ENCODE results near the gene ZNF814.
"Not testable (repeated sequence)": the region's sequence is repeated elsewhere in the genome, so short reads cannot be mapped to it uniquely, and the experiment has no call there.

Gene ZNF814

DNA sequence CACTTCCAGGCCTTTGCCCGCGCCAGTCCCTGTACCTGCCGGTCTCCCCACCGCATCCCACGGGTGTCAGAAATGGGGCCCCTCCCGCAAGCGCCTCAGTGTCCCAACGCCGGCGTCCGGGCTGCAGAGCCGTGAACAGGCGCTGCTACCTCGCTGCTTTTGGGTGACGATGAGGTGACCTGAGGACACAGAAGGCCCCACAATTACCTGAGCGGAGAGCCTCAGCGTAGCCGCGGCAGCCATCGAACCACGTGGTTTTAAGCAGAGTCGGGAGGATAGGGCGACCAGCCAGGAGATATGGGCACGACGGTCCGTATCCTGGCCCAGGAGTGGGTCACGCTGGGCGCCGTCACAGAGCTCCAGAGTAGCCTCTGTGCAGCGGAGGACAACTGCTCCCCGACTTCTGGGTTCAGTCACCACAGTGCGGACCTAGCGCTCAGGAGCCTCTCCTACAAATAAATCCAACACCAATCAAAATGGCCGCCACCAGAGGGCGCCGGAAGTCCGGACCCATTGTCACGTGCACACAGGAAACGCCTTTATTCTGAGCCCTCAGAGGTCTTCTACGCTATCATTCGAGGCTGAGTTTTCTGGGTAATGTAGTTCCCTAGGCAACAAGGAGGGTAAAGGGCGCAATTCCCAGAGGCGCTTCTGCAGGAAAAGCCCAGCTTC is at the start of gene ZNF814:
Gene ZNF814 (minus strand): TSS at position 478 of the 672 bp plus-strand sequence. CDS start 235 bp downstream, at position 243.
- DNase-seq (ENCODE audit: low read depth in 3 of 3), result peak; percentile 64 to 70 (median 66)

DNA sequence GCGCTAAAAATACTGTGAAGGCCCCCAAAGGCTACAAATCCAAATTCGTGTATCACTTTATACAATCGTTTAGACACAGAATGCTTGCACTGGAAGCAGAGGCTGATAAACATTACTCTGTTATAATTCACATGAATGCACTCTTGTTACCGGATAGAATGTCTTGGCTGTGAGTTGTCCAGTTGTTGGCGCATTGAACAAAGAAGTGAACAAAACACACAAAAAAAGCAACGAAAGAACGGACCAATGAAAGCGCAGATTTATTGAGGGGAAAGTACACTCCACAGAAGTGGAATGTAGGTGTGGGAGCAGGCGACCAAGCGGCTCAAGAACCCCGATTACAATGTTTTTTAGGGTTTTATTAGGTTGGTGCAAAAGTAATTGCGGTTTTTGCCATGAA is 46.9 kb upstream of the ZNF814 start:
- DNase-seq (ENCODE audit: low read depth in 3 of 3), result no peak

- DNase-seq (ENCODE audit: low read depth in 3 of 3), result no peak
These were observed 46.2 kb upstream of the ZNF814 start, which contains the start of gene ZNF418 for GRCh38 chr19:57934820-57935665. TSS of gene ZNF418 (minus strand) at chr19:57935402. CDS start at chr19:57933822, 1,580 bp downstream.

- DNase-seq (ENCODE audit: low read depth in 3 of 3), result no peak
These were observed 38.8 kb upstream of the ZNF814 start for GRCh38 chr19:57927587-57927986.

DNA sequence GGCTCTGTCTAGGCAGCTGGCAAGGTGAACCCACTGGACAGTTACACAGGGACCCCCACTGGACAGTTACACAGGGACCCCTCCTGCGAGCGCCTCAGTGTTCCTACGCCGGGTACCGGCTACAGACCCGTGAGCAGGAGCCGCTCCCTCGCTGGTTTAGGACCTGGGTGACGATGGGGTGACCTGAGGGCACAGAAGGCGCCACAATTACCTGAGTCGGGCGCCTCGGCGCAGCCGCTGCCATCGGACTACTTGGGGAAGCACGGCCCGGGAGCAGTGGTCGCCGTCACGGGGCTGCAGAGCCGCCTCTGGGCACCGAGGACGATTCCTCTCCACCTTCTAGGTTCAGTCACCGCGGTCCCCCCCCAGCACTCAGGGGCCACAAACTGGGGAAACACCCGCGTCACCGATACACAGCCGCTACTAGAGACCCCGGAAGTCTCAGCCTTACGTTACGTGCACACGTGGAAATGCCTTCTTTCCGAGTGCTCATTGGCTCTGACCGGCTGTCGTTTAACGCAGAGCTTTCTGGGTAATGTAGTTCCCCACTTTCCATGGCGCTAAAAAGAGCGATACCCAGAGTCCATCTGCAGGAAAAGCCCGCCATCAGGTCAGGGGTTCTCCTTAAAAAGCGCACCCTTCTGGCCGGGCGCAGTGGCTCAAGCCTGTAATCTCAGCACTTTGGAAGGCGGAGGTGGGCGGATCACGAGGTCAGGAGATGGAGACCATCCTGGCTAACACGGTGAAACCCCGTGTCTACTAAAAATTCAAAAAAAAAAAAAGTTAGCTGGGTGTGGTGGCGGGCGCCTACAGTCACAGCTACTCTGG is 27.5 kb upstream of the ZNF814 start, which contains the start of gene ZNF417:
Gene ZNF417 (minus strand): TSS at position 425 of the 828 bp plus-strand sequence. CDS start 181 bp downstream, at position 244.
- peak; percentile 48 to 78 (median 73) for DNase-seq (ENCODE audit: low read depth in 3 of 3)

GRCh38 chr19:57914531-57914930 is 25.7 kb upstream of the ZNF814 start:
- DNase-seq (ENCODE audit: low read depth in 3 of 3), result no peak

DNA sequence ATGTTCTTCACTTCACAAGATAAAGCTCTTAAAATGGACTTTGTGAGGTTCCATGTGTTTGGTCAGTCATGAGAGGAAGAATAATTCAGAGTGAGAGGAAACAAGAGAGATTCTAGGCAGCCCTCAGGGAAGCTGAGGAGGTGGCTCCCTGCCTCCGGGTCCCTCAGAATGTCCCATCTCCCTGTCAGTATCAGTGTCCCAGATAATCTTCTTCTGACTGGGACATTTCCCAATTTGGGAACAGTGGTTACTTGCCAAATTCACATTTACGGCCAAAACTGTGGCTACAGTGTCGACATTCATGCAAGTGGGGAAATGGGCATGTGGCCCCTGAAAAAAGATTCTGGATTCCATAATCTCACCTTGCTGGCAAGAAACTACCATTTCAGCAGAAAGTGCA is 18.6 kb upstream of the ZNF814 start:
- DNase-seq (ENCODE audit: low read depth in 3 of 3), result no peak

DNA sequence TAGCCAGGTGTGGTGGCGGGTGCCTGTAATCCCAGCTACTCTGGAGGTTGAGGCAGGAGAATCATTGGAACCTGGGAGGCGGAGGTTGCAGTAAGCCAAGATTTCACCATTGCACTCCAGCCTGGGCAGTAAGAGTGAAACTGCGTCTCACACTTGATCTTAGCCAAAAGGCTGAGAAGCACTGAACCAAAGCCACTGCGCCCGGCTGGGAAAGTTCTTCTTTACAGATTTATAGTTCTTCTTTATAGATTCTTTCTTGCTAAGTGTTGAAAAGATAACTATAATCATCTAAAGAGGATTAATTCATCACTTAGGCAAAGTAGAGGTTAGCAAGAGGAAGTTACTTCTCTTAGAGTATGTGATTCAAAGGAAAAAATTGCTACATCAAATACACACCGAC is 16.4 kb upstream of the ZNF814 start:
- DNase-seq (ENCODE audit: low read depth in 3 of 3), result no peak

DNA sequence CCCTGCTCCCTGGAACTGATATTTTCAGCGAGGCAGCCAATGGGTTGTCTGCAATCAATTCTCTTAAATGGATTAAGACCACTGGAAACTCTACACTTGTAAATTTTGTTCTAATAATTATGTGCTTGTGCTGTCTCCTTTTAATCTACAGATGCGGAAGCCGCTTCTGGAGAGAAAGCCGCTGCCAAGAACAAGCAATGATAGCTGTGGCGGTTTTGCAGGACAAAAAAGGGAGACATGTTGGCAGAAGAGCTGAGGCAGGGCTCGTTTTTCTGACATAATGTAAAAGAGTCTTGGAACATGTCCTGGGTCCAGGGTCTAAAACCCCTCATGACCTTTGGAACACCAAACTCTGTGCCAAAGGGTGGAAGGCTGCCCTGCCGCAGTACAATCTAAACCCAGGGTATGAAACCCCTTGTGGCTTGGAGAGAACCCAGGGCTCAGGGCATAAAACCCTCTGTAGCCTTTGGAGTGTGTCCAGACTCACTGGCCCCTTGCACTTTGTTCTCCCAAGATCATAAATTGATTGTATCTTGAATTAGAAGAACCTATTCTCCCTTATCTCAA is 14.9 kb upstream of the ZNF814 start:
- no peak for DNase-seq (ENCODE audit: low read depth in 3 of 3)

GRCh38 chr19:57900311-57900710 is 11.5 kb upstream of the ZNF814 start:
- DNase-seq (ENCODE audit: low read depth in 3 of 3), result no peak

GRCh38 chr19:57890706-57891105 is 1.9 kb upstream of the ZNF814 start:
- DNase-seq (ENCODE audit: low read depth in 3 of 3), result not testable (repeated sequence)

DNA sequence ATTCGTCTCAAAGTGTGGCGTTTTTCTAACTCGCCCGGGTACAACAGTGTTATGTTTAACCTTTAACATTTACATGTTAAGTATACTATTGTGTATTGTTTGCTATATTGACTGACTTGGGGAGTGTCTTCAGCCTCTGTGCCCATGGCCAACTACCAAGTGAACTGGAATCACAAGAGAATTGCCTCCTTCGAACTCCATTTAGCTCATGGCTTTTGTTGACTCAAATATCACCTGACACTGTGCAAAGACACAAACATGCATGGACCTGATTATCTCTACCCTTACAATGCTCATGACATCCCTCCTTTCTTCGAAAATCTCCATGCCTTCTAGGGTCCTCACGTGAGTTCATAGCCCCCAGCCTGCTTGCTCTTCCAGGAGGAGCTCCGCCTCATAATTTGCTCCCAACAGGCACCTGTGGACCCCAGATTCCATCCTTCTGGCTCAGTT is 704 bp downstream of the ZNF814 start:
- DNase-seq (ENCODE audit: low read depth in 3 of 3), result no peak

DNA sequence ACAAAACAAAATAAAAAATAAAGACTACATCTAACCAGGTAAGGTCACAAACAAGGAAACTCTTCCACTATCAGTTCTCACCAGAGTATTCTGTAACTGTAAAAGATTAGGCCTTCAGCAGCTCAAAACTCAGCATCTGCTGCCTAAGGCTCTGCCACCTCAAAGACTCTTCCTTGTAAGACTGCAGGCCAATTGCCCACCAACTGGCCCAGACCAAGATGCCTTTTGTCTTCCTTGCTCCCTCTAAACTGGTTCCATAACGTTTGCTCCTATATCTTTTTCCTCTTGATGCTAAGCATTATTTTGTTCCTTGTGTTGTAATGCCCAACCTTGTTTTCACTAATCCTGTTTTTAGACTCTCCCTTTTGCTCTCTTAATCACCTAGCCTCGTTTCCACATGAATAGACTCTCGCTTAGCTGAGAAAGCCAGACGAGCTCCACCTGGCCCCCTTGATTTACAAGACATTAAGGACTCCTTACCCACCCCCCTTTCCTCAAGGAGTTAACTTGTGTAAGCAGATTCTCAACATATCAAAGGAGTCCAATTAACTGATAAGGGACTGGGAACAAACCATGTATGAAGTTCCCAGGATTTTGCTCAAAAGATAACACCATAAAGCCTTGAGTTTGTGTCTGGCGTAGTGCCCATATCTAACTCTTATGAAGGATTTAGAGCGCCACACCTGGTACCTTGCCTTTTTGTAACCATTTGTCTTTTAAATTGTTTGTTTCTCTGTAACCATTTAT is 1.5 kb downstream of the ZNF814 start:
- no peak for DNase-seq (ENCODE audit: low read depth in 3 of 3)

GRCh38 chr19:57886046-57886445 is 2.8 kb downstream of the ZNF814 start:
- DNase-seq (ENCODE audit: low read depth in 3 of 3), result no peak

GRCh38 chr19:57873883-57874799 is 14.7 kb downstream of the ZNF814 start:
- DNase-seq (ENCODE audit: low read depth in 3 of 3), result not testable (repeated sequence)

- DNase-seq (ENCODE audit: low read depth in 3 of 3), result no peak
These were observed 16.4 kb downstream of the ZNF814 start for GRCh38 chr19:57872450-57872849.

DNA sequence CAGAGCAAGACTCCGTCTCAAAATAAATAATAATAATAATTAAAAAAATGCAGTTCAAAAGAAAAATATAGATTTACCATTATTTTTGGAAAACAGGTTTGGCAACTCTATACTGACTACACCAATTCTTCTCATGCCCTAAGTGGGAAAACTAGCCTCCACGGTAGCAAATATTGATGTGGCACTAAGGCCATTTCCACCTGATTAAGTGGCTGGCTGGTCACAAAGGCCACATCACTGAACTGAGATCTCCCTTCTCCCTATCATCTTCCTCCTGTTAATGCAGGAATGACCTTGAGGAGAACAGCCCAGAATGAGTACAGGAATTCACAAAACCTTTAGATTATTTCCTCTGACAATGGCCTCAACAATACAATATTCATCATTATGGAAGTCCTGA is 18.6 kb downstream of the ZNF814 start:
- no peak for DNase-seq (ENCODE audit: low read depth in 3 of 3)

DNA sequence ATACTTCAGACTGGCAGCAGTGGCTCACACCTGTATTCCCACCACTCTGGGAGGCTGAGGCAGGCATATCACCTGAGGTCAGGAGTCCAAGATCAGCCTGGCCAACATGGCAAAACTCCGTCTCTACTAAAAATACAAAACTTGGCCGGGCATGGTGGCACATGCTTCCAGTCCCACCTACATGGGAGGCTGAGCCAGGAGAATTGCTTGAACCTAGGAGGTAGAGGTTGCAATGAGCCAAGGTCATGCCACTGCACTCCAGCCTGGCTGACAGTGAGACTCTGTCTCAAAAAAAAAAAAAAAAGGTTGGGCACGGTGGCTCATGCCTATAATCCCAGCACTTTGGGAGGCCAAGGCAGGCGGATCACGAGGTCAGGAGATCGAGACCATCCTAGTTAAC is 19.2 kb downstream of the ZNF814 start:
- not testable (repeated sequence) for DNase-seq (ENCODE audit: low read depth in 3 of 3)

DNA sequence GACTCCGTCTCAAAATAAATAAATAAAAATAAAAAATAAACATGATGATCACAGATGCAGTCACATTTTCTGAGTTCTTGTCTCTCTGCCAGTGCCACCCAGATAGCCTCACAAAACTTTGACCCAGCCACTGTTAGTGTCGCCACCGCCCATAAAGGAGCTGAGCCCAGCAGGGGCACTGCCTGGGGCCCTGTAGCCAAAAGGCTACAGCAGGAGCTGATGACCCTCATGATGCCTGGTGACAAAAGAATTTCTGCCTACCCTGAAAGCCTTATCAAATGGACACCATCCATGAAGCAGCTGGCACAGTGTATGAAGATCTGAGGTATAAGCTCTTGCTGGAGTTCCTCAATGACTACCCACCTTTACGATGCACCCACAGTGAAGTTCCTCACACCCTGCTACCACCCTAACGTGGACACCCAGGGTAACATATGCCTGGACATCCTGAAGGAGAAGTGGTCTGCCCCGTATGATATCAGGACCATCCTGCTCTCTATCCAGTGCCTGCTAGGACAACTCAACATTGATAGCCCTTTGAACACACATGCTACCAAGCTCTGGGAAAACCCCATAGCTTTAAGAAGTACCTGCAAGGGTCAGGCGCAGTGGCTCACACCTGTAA is 20.9 kb downstream of the ZNF814 start:
- DNase-seq (ENCODE audit: low read depth in 3 of 3), result no peak
